PC-9 (cell line): ENCODE data around the gene KRTAP9-3. TPM values are rescaled to one million over a fixed set of nuclear protein-coding genes. Genes with fewer than 3 reads are reported as not detected.
A peak's percentile ranks its signal among the peaks of the same experiment; 100 is the strongest.

Experiments used
- BruUV-seq: library from RNA; stranded (reverse); fragments of 400-500 nt; replicated peaks from 2 replicates; lab custom pipeline; 2021; lab: Mats Ljungman, UMichigan
- CTCF ChIA-PET: fragments of 300-600 bp; sonication (Branson Sonifier 250); formaldehyde crosslinking; loops from one replicate; lab custom pipeline; 2022; ENCODE audit warnings: antibody characterized with exemption; lab: Charles Lee
- POLR2A ChIA-PET: fragments of 300-600 bp; sonication (Branson Sonifier 250); formaldehyde crosslinking; loops from one replicate; lab custom pipeline; 2022; ENCODE audit warnings: antibody characterized with exemption; ENCODE audit not compliant: unreplicated experiment; lab: Charles Lee
- DNase-seq, 2 experiments: peaks; one replicate each; pipeline versions ENCODE4 v3.0.0 to v3.0.0-alpha.2; 2015 to 2022; ENCODE audit warnings: mixed read lengths in 1 of 2
- H2AFZ ChIP-seq: fragments of 200-600 bp; sonication (generic); 2 replicates; pipeline ENCODE4 v1.8.1; 2017; ENCODE audit warnings: antibody characterized with exemption
- H3F3A ChIP-seq: fragments of 200-600 bp; sonication (generic); 2 replicates; pipeline ENCODE4 v1.8.1; 2017; ENCODE audit warnings: antibody characterized with exemption, mild to moderate bottlenecking, low read depth; ENCODE audit not compliant: insufficient read depth
- H3K27ac ChIP-seq: fragments of 200-600 bp; sonication (generic); 2 replicates; pipeline ENCODE4 v1.6.1; 2016; ENCODE audit warnings: mixed run types
- H3K27me3 ChIP-seq: fragments of 200-600 bp; sonication (generic); 2 replicates; pipeline ENCODE4 v1.6.1; 2016; ENCODE audit warnings: low read depth, mixed run types; ENCODE audit not compliant: insufficient read depth
- H3K36me3 ChIP-seq: fragments of 200-600 bp; sonication (generic); 2 replicates; pipeline ENCODE4 v1.6.1; 2016; ENCODE audit warnings: low read depth, mixed run types
- H3K4me1 ChIP-seq: fragments of 200-600 bp; sonication (generic); replicated peaks from 2 replicates; pipeline ENCODE4 v1.6.1; 2016; ENCODE audit warnings: mixed run types; ENCODE audit not compliant: insufficient read depth
- H3K4me2 ChIP-seq: fragments of 200-600 bp; sonication (generic); 2 replicates; pipeline ENCODE4 v1.6.1; 2017; ENCODE audit warnings: mixed run types
- H3K4me3 ChIP-seq: fragments of 200-600 bp; sonication (generic); 2 replicates; pipeline ENCODE4 v1.6.1; 2016; ENCODE audit warnings: mixed run types
- H3K79me2 ChIP-seq: fragments of 200-600 bp; sonication (generic); 2 replicates; pipeline ENCODE4 v1.6.1; 2017; ENCODE audit warnings: low read depth, mixed run types
- H3K9me2 ChIP-seq: fragments of 200-600 bp; sonication (generic); 2 replicates; pipeline ENCODE4 v1.8.1; 2017; ENCODE audit warnings: mild to moderate bottlenecking; ENCODE audit not compliant: insufficient read depth
- H3K9me3 ChIP-seq: fragments of 200-600 bp; sonication (generic); 2 replicates; pipeline ENCODE4 v1.8.1; 2016; ENCODE audit warnings: low read depth; ENCODE audit not compliant: insufficient read depth
- H4K20me1 ChIP-seq: fragments of 200-600 bp; sonication (generic); 2 replicates; pipeline ENCODE4 v1.8.1; 2017; ENCODE audit not compliant: insufficient read depth
- CTCF ChIP-seq: fragments of 200-600 bp; sonication (generic); conservative IDR thresholded peaks from 2 replicates; pipeline ENCODE4 v1.6.1; 2017; ENCODE audit warnings: mixed run types, antibody characterized with exemption, mild to moderate bottlenecking, moderate library complexity
- EZH2 ChIP-seq: fragments of 200-600 bp; sonication (generic); IDR thresholded peaks from 2 replicates; pipeline ENCODE4 v1.8.0; 2017; ENCODE audit warnings: antibody characterized with exemption, low read depth
- intact Hi-C: fragments of 100-400 bp; cut with micrococcal nuclease; formaldehyde crosslinking; loops from one replicate; pipeline ENCODE4 v1.10.0; 2022; ENCODE audit not compliant: unreplicated experiment
- total RNA-seq: library from RNA; stranded (reverse); gene quantifications from 2 replicates; pipeline ENCODE4 v1.2.3, GENCODE V29; 2021

The KRTAP9-3 gene
- total RNA-seq, 1 experiment from 2014 or later: not detected

DNA sequence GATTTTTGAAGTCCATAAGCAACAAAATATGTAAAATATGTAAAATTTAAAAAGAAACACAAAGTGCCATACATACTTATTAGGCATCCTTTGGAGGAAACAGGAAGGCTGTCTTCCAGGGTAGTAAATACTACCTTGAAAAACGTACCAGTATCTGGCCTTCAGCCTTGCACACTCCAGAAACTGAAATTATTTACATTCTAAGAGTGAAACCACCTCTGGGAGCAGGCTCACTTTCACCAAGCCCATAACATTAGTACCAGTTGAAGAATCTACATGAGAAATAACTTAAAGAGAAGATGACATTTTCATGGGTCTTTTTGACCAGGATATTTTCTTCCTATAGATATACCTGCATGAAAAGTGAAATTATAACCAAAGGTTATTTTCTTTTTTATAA lies 36.2 kb upstream of the KRTAP9-3 start:
- DNase-seq: no peak
- Histone ChIP-seq H3K27me3 (no peaks in the 10 kb centered on the region), H3K27ac (no peak overlapping the region), H2AFZ (no peak overlapping the region), H3K9me2 (no peaks in the 10 kb centered on the region), H3K4me1 (no peaks in the 10 kb centered on the region), H3K9me3 (peaks cover 4% of the 10 kb centered on the region; the same call in 1 of the 2 replicates), H3K36me3 (no peaks in the 10 kb centered on the region), H3F3A (no peaks in the 10 kb centered on the region), H3K79me2 (no peaks in the 10 kb centered on the region), H4K20me1 (no peaks in the 10 kb centered on the region), H3K4me2 (no peak overlapping the region), H3K4me3 (no peak overlapping the region)
- intact Hi-C loops: no loop called here
- TF ChIP-seq EZH2 (no peak), CTCF (no peak)
- CTCF ChIA-PET: no interaction called here
- BruUV-seq: no TSS peak
- POLR2A ChIA-PET: no interaction called here

DNA sequence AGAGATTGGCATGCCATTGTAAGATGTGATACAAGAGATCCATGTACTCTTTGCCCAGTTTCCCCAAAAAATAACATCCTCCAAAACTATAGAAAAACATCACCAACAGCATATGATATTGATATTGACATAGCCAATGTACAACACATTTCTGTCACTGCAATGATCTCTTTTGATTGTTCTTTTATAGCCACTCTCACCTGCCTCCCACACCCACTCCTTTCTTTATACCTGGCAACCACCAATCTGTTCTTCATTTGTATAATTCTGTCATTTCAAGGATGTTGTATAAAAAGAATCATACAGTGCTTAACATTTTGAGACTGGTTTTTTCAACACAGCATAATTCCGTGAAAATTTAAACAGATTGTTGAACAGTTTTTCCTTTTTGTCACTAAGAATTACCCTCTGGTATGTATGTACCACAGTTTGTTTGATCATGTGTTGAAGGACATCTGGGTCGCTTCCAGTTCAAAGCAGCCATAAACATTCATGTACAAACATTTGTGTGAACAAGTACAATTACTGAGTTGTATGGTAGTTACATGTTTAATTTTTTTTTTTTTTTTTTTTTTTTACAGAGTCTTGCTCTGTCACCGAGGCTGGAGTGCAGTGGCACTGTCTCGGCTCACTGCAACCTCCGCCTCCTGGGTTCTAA lies 32.7 kb upstream of the KRTAP9-3 start:
- no peaks in the 10 kb centered on the region for H3K79me2 ChIP-seq
- H3K36me3 ChIP-seq: no peaks in the 10 kb centered on the region
- no peak overlapping the region for H3K4me2 ChIP-seq
- TF ChIP-seq CTCF (no peak), EZH2 (no peak)
- no peaks in the 10 kb centered on the region for H3F3A ChIP-seq
- no peaks in the 10 kb centered on the region for H3K4me1 ChIP-seq
- POLR2A ChIA-PET: no interaction called here
- H4K20me1 ChIP-seq: no peaks in the 10 kb centered on the region
- no peak for DNase-seq
- H3K27ac ChIP-seq: no peak overlapping the region
- no TSS peak for BruUV-seq
- intact Hi-C loops: no loop called here
- no peaks in the 10 kb centered on the region for H3K27me3 ChIP-seq
- H2AFZ ChIP-seq: no peak overlapping the region
- peaks cover 3% of the 10 kb centered on the region; the same call in 1 of the 2 replicates for H3K9me3 ChIP-seq
- CTCF ChIA-PET: no interaction called here
- H3K4me3 ChIP-seq: no peak overlapping the region
- H3K9me2 ChIP-seq: no peaks in the 10 kb centered on the region

- POLR2A ChIA-PET: interaction anchor here (0.6 kb wide), 1 partner anchor 163 kb away, joined by 3 read pairs; no protein-coding TSS in a partner anchor
Observed at GRCh38 chr17:41211845-41212466, 20.3 kb upstream of the KRTAP9-3 start.

More at GRCh38 chr17:41211845-41212466, 20.3 kb upstream of the KRTAP9-3 start:
- Histone ChIP-seq H4K20me1 (no peaks in the 10 kb centered on the region), H3K9me2 (no peaks in the 10 kb centered on the region), H2AFZ (no peak overlapping the region), H3K27ac (peak overlapping the region; percentile 83), H3K4me3 (no peak overlapping the region), H3K36me3 (no peaks in the 10 kb centered on the region), H3K9me3 (no peaks in the 10 kb centered on the region; the same call in none of the 2 replicates), H3F3A (peaks cover 27% of the 10 kb centered on the region), H3K79me2 (no peaks in the 10 kb centered on the region), H3K4me1 (peaks cover 33% of the 10 kb centered on the region), H3K27me3 (no peaks in the 10 kb centered on the region), H3K4me2 (peak overlapping the region; percentile 41)
- no peak for TF ChIP-seq CTCF
- peak; percentile 2 to 84 for DNase-seq
- BruUV-seq: no TSS peak
- CTCF ChIA-PET: interaction anchor here (0.5 to 0.6 kb wide), 2 partner anchors 22 to 515 kb away, joined by 3 to 4 read pairs; no protein-coding TSS in a partner anchor
- intact Hi-C loops: no loop called here
